K562 (cell line): ENCODE results near the gene C15orf61.

Experiments
- BMI1 ChIP-seq: fragments of 150-350 bp; IDR thresholded peaks from 2 replicates; pipeline ENCODE4 v1.6.1; 2014; ENCODE audit warnings: low read length
- CREB3 ChIP-seq: fragments of 450-650 bp; conservative IDR thresholded peaks from 2 replicates; pipeline ENCODE4 v1.6.1; 2016; ENCODE audit warnings: missing genetic modification characterization, low read depth, mild to moderate bottlenecking, missing compliant biosample characterization, moderate library complexity
- CTCF ChIP-seq, 3 experiments: IDR thresholded peaks in 2 of 3; conservative IDR thresholded peaks in 1 of 3; 2 replicates each; pipeline ENCODE4 v1.5.1; 2011 to 2012; ENCODE audit warnings: low read length in 3 of 3, mild to moderate bottlenecking in 3 of 3, control low read depth in 2 of 3, improper control_type of control experiment in 1 of 3, inconsistent platforms in 1 of 3, low read depth in 1 of 3, mixed read lengths in 1 of 3, moderate library complexity in 1 of 3; ENCODE audit not compliant: insufficient read depth in 2 of 3
- HDAC2 ChIP-seq: fragments of 450-650 bp; IDR thresholded peaks from 2 replicates; pipeline ENCODE4 v1.6.1; 2016; ENCODE audit warnings: mild to moderate bottlenecking
- NR3C1 ChIP-seq: sonication (generic); formaldehyde crosslinking; IDR thresholded peaks from 2 replicates; pipeline ENCODE4 v1.8.1; 2022; ENCODE audit warnings: missing genetic modification reagents
- SETDB1 ChIP-seq: IDR thresholded peaks from one replicate; pipeline ENCODE4 v1.6.1; 2012; ENCODE audit warnings: low read length, control low read depth, inconsistent platforms
- SMAD4 ChIP-seq: fragments of 250-450 bp; sonication (Bioruptor Pico); conservative IDR thresholded peaks from 2 replicates; pipeline ENCODE4 v1.8.0; 2021; ENCODE audit warnings: inconsistent platforms, mild to moderate bottlenecking, moderate library complexity
- TAF1 ChIP-seq: IDR thresholded peaks from 2 replicates; pipeline ENCODE4 v1.6.1; 2011; ENCODE audit warnings: mild to moderate bottlenecking, low read length, moderate library complexity; ENCODE audit not compliant: insufficient read depth, control insufficient read depth, severe bottlenecking; ENCODE audit errors: extremely low read depth
- U2AF2 ChIP-seq: fragments of 200-400 bp; formaldehyde crosslinking; optimal IDR thresholded peaks from 2 replicates; pipeline ENCODE3; 2017; ENCODE audit warnings: low read depth, mild to moderate bottlenecking, low read length
- ZNF174 ChIP-seq: fragments of 250-450 bp; sonication (Bioruptor Pico); IDR thresholded peaks from 2 replicates; pipeline ENCODE4 v1.4.0; 2020; ENCODE audit warnings: mild to moderate bottlenecking
- ZNF232 ChIP-seq: sonication (generic); formaldehyde crosslinking; IDR thresholded peaks from 2 replicates; pipeline ENCODE4 v1.8.0; 2022; ENCODE audit warnings: mild to moderate bottlenecking, missing genetic modification reagents
- ZNF280B ChIP-seq: fragments of 250-450 bp; sonication (Bioruptor Pico); IDR thresholded peaks from 2 replicates; pipeline ENCODE4 v1.5.1; 2021; ENCODE audit warnings: mild to moderate bottlenecking
- ZNF707 ChIP-seq: fragments of 250-450 bp; sonication (Bioruptor Pico); conservative IDR thresholded peaks from 2 replicates; pipeline ENCODE4 v1.8.0; 2022; ENCODE audit warnings: inconsistent platforms, mild to moderate bottlenecking, moderate library complexity

DNA sequence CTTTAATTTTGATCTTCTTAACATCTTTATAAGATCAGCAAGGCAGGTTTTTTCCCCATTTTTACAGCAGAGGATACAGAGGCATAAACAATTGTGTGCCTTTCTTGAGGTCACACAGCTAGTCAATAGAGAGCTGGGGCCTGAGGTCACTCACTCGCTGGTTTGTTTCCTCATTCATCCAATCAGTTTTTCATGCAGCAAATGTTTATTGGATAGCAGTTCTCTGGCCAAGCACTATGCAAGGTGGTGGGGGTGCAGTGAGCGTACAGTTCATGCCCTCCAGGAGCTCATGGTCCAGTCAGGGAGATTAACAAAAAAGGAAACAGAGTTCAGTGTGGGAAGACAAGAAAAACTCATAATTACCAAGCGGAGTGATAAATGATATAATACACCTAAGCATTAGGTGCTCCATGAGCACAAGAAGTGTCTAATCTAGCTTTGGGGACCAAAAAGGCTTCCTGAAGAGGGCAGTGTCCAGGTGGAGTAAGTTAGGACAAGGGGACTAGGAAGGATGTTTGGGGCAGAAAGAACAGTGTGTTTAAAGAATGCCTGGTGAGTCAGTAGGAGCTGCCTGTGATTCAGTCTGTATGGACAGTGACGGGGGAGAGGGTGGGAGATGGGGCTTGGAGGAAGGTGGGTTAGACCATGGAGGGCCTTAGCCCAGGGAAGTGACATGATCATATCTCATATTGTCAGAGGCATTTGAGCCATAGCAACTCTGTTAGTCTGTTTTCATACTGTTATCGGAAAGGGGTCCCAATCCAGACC, 50.9 kb downstream of the C15orf61 start:
- TF ChIP-seq SETDB1 = no peak
- no peak for TF ChIP-seq CREB3 (tag)
- no peak for TF ChIP-seq HDAC2
- no peak for TF ChIP-seq SMAD4
- no peak for TF ChIP-seq ZNF280B (CRISPR knock-in tag)
- TF ChIP-seq ZNF232 (CRISPR knock-in tag) = no peak
- no peak for TF ChIP-seq CTCF (IDR thresholded peaks at IDR 0.05 in 2 of 3, conservative IDR thresholded peaks at IDR 0.05 in 1 of 3; ENCODE audit: insufficient read depth in 2 of 3, low read depth in 1 of 3, low read length in 3 of 3)
- TF ChIP-seq TAF1 = no peak
- TF ChIP-seq ZNF707 = no peak
- no peak for TF ChIP-seq U2AF2
- TF ChIP-seq ZNF174 (CRISPR knock-in tag) = no peak
- no peak for TF ChIP-seq BMI1
- no peak for TF ChIP-seq NR3C1 (CRISPR knock-in tag)
